ENCODE measurements around the gene ERG.

ERG gene

GRCh38 chr21:38354746-38355145, 143.5 kb downstream of the ERG start:
- no peak overlapping the region for H3K4me3 ChIP-seq (ENCODE audit: low read depth in 1 of 2, low read length in 2 of 2)
- no peaks in the 10 kb centered on the region for H3K27me3 ChIP-seq (ENCODE audit: low read depth, low read length)
- H3K27ac ChIP-seq (ENCODE audit: low read length): no peak overlapping the region
- H3K4me1 ChIP-seq (ENCODE audit: control insufficient read depth in 1 of 2, insufficient read depth in 2 of 2, low read length in 2 of 2): peaks cover 0 to 5% of the 10 kb centered on the region in 2 donors
- H3K9me3 ChIP-seq (ENCODE audit: control insufficient read depth in 1 of 2, low read length in 2 of 2): no peaks in the 10 kb centered on the region
- H3K36me3 ChIP-seq (ENCODE audit: control insufficient read depth in 1 of 2, insufficient read depth in 2 of 2, low read length in 2 of 2): no peaks in the 10 kb centered on the region

GRCh38 chr21:38354231-38354630, 144.0 kb downstream of the ERG start:
- Histone ChIP-seq H3K4me3 (ENCODE audit: low read depth in 1 of 2, low read length in 2 of 2) (no peak overlapping the region), H3K36me3 (ENCODE audit: control insufficient read depth in 1 of 2, insufficient read depth in 2 of 2, low read length in 2 of 2) (no peaks in the 10 kb centered on the region), H3K27ac (ENCODE audit: low read length) (no peak overlapping the region), H3K4me1 (ENCODE audit: control insufficient read depth in 1 of 2, insufficient read depth in 2 of 2, low read length in 2 of 2) (peaks cover 0 to 5% of the 10 kb centered on the region in 2 donors), H3K27me3 (ENCODE audit: low read depth, low read length) (no peaks in the 10 kb centered on the region), H3K9me3 (ENCODE audit: control insufficient read depth in 1 of 2, low read length in 2 of 2) (no peaks in the 10 kb centered on the region)

- no peaks in the 10 kb centered on the region for H3K9me3 ChIP-seq (ENCODE audit: control insufficient read depth in 1 of 2, low read length in 2 of 2)
- no peaks in the 10 kb centered on the region for H3K36me3 ChIP-seq (ENCODE audit: control insufficient read depth in 1 of 2, insufficient read depth in 2 of 2, low read length in 2 of 2)
- H3K27ac ChIP-seq (ENCODE audit: low read length): no peak overlapping the region
- H3K4me1 ChIP-seq (ENCODE audit: control insufficient read depth in 1 of 2, insufficient read depth in 2 of 2, low read length in 2 of 2): peaks cover 0 to 5% of the 10 kb centered on the region in 2 donors
- no peaks in the 10 kb centered on the region for H3K27me3 ChIP-seq (ENCODE audit: low read depth, low read length)
- H3K4me3 ChIP-seq (ENCODE audit: low read depth in 1 of 2, low read length in 2 of 2): no peak overlapping the region
Measured at GRCh38 chr21:38352536-38353219, 145.6 kb downstream of the ERG start.

- Histone ChIP-seq H3K9me3 (ENCODE audit: control insufficient read depth in 1 of 2, low read length in 2 of 2) (no peaks in the 10 kb centered on the region), H3K4me1 (ENCODE audit: control insufficient read depth in 1 of 2, insufficient read depth in 2 of 2, low read length in 2 of 2) (peaks cover 0 to 5% of the 10 kb centered on the region in 2 donors), H3K4me3 (ENCODE audit: low read depth in 1 of 2, low read length in 2 of 2) (no peak overlapping the region), H3K27me3 (ENCODE audit: low read depth, low read length) (no peaks in the 10 kb centered on the region), H3K27ac (ENCODE audit: low read length) (no peak overlapping the region), H3K36me3 (ENCODE audit: control insufficient read depth in 1 of 2, insufficient read depth in 2 of 2, low read length in 2 of 2) (no peaks in the 10 kb centered on the region)
Measured at GRCh38 chr21:38351961-38352521, 146.2 kb downstream of the ERG start.

- H3K4me3 ChIP-seq (ENCODE audit: low read depth in 1 of 2, low read length in 2 of 2): no peak overlapping the region
- no peaks in the 10 kb centered on the region for H3K27me3 ChIP-seq (ENCODE audit: low read depth, low read length)
- H3K9me3 ChIP-seq (ENCODE audit: control insufficient read depth in 1 of 2, low read length in 2 of 2): no peaks in the 10 kb centered on the region
- H3K27ac ChIP-seq (ENCODE audit: low read length): no peak overlapping the region
- H3K4me1 ChIP-seq (ENCODE audit: control insufficient read depth in 1 of 2, insufficient read depth in 2 of 2, low read length in 2 of 2): peaks cover 0 to 5% of the 10 kb centered on the region in 2 donors
- no peaks in the 10 kb centered on the region for H3K36me3 ChIP-seq (ENCODE audit: control insufficient read depth in 1 of 2, insufficient read depth in 2 of 2, low read length in 2 of 2)
Measured at GRCh38 chr21:38351176-38351959, 146.9 kb downstream of the ERG start.

GRCh38 chr21:38350684-38351083, 147.6 kb downstream of the ERG start:
- H3K4me3 ChIP-seq (ENCODE audit: low read depth in 1 of 2, low read length in 2 of 2): no peak overlapping the region
- H3K27ac ChIP-seq (ENCODE audit: low read length): no peak overlapping the region
- no peaks in the 10 kb centered on the region for H3K36me3 ChIP-seq (ENCODE audit: control insufficient read depth in 1 of 2, insufficient read depth in 2 of 2, low read length in 2 of 2)
- H3K27me3 ChIP-seq (ENCODE audit: low read depth, low read length): no peaks in the 10 kb centered on the region
- no peaks in the 10 kb centered on the region for H3K9me3 ChIP-seq (ENCODE audit: control insufficient read depth in 1 of 2, low read length in 2 of 2)
- H3K4me1 ChIP-seq (ENCODE audit: control insufficient read depth in 1 of 2, insufficient read depth in 2 of 2, low read length in 2 of 2): peaks cover 0 to 5% of the 10 kb centered on the region in 2 donors

GRCh38 chr21:38349977-38350376, 148.3 kb downstream of the ERG start:
- Histone ChIP-seq H3K4me3 (ENCODE audit: low read depth in 1 of 2, low read length in 2 of 2) (no peak overlapping the region), H3K27me3 (ENCODE audit: low read depth, low read length) (no peaks in the 10 kb centered on the region), H3K36me3 (ENCODE audit: control insufficient read depth in 1 of 2, insufficient read depth in 2 of 2, low read length in 2 of 2) (no peaks in the 10 kb centered on the region)

GRCh38 chr21:38349111-38349746, 149.0 kb downstream of the ERG start:
- H3K27me3 ChIP-seq (ENCODE audit: low read depth, low read length): no peaks in the 10 kb centered on the region
- no peaks in the 10 kb centered on the region for H3K9me3 ChIP-seq (ENCODE audit: control insufficient read depth in 1 of 2, low read length in 2 of 2)
- H3K4me1 ChIP-seq (ENCODE audit: control insufficient read depth in 1 of 2, insufficient read depth in 2 of 2, low read length in 2 of 2): peaks cover 0 to 5% of the 10 kb centered on the region in 2 donors
- no peak overlapping the region for H3K4me3 ChIP-seq (ENCODE audit: low read depth in 1 of 2, low read length in 2 of 2)
- no peak overlapping the region for H3K27ac ChIP-seq (ENCODE audit: low read length)
- H3K36me3 ChIP-seq (ENCODE audit: control insufficient read depth in 1 of 2, insufficient read depth in 2 of 2, low read length in 2 of 2): no peaks in the 10 kb centered on the region

More at GRCh38 chr21:38349977-38350376, 148.3 kb downstream of the ERG start:
- Histone ChIP-seq H3K9me3 (ENCODE audit: control insufficient read depth in 1 of 2, low read length in 2 of 2) (no peaks in the 10 kb centered on the region), H3K27ac (ENCODE audit: low read length) (no peak overlapping the region), H3K4me1 (ENCODE audit: control insufficient read depth in 1 of 2, insufficient read depth in 2 of 2, low read length in 2 of 2) (peaks cover 0 to 5% of the 10 kb centered on the region in 2 donors)

GRCh38 chr21:38346286-38346685, 152.0 kb downstream of the ERG start:
- H3K4me3 ChIP-seq (ENCODE audit: low read depth in 1 of 2, low read length in 2 of 2): no peak overlapping the region
- no peaks in the 10 kb centered on the region for H3K27me3 ChIP-seq (ENCODE audit: low read depth, low read length)
- H3K27ac ChIP-seq (ENCODE audit: low read length): no peak overlapping the region

GRCh38 chr21:38343691-38344090, 154.6 kb downstream of the ERG start:
- no peaks in the 10 kb centered on the region for H3K36me3 ChIP-seq (ENCODE audit: control insufficient read depth in 1 of 2, insufficient read depth in 2 of 2, low read length in 2 of 2)
- H3K27ac ChIP-seq (ENCODE audit: low read length): no peak overlapping the region
- H3K9me3 ChIP-seq (ENCODE audit: control insufficient read depth in 1 of 2, low read length in 2 of 2): no peaks in the 10 kb centered on the region
- no peaks in the 10 kb centered on the region for H3K27me3 ChIP-seq (ENCODE audit: low read depth, low read length)
- H3K4me1 ChIP-seq (ENCODE audit: control insufficient read depth in 1 of 2, insufficient read depth in 2 of 2, low read length in 2 of 2): no peaks in the 10 kb centered on the region
- no peak overlapping the region for H3K4me3 ChIP-seq (ENCODE audit: low read depth in 1 of 2, low read length in 2 of 2)

More at GRCh38 chr21:38346286-38346685, 152.0 kb downstream of the ERG start:
- Histone ChIP-seq H3K4me1 (ENCODE audit: control insufficient read depth in 1 of 2, insufficient read depth in 2 of 2, low read length in 2 of 2) (no peaks in the 10 kb centered on the region), H3K9me3 (ENCODE audit: control insufficient read depth in 1 of 2, low read length in 2 of 2) (no peaks in the 10 kb centered on the region), H3K36me3 (ENCODE audit: control insufficient read depth in 1 of 2, insufficient read depth in 2 of 2, low read length in 2 of 2) (no peaks in the 10 kb centered on the region)

GRCh38 chr21:38342739-38343138, 155.5 kb downstream of the ERG start:
- Histone ChIP-seq H3K4me1 (ENCODE audit: control insufficient read depth in 1 of 2, insufficient read depth in 2 of 2, low read length in 2 of 2) (no peaks in the 10 kb centered on the region), H3K27ac (ENCODE audit: low read length) (no peak overlapping the region), H3K9me3 (ENCODE audit: control insufficient read depth in 1 of 2, low read length in 2 of 2) (no peaks in the 10 kb centered on the region), H3K4me3 (ENCODE audit: low read depth in 1 of 2, low read length in 2 of 2) (no peak overlapping the region), H3K27me3 (ENCODE audit: low read depth, low read length) (no peaks in the 10 kb centered on the region), H3K36me3 (ENCODE audit: control insufficient read depth in 1 of 2, insufficient read depth in 2 of 2, low read length in 2 of 2) (no peaks in the 10 kb centered on the region)

Measured in muscle layer of duodenum (tissue), 2 donors.